Sigmoid colon (tissue), 7 donors: Measurements from ENCODE around the gene NDFIP1. TPM values are rescaled to one million over a fixed set of nuclear protein-coding genes. Genes with fewer than 3 reads are reported as not detected.

Experiments
- DNase-seq: peaks from one replicate; pipeline ENCODE4 v3.0.0-alpha.2; 2019
- H3K27ac ChIP-seq, 4 donors: fragments of 200-600 bp; sonication (generic); one replicate each; pipeline ENCODE4 v1.5.1; 2016 to 2019; ENCODE audit warnings: mild to moderate bottlenecking in 1 of 4
- H3K27me3 ChIP-seq, 3 donors: fragments of 200-600 bp; sonication (generic); one replicate each; pipeline ENCODE4 v1.5.1; 2019; ENCODE audit warnings: mild to moderate bottlenecking in 1 of 3
- H3K36me3 ChIP-seq, 4 donors: fragments of 200-600 bp; sonication (generic); one replicate each; pipeline ENCODE4 v1.5.1; 2016 to 2019
- H3K4me1 ChIP-seq, 4 donors: fragments of 200-600 bp; sonication (generic); one replicate each; pipeline ENCODE4 v1.5.1; 2017 to 2019
- H3K4me3 ChIP-seq, 4 donors: fragments of 200-600 bp; sonication (generic); one replicate each; pipeline ENCODE4 v1.5.1; 2017 to 2019; ENCODE audit warnings: mild to moderate bottlenecking in 2 of 4, moderate library complexity in 1 of 4
- H3K9me3 ChIP-seq, 4 donors: fragments of 200-600 bp in 3 of 4; sonication (generic) in 3 of 4; one replicate each; pipeline versions ENCODE4 v1.5.1 to v1.6.1; 2013 to 2019
- CTCF ChIP-seq, 4 experiments: fragments of 450-650 bp in 3 of 4; fragments of 200-600 bp in 1 of 4; IDR thresholded peaks; one replicate each; pipeline ENCODE4 v1.5.1; 2016 to 2019; ENCODE audit warnings: antibody characterized with exemption in 4 of 4, mild to moderate bottlenecking in 3 of 4, moderate library complexity in 2 of 4
- EP300 ChIP-seq, 4 donors: sonication (generic); formaldehyde crosslinking; IDR thresholded peaks; one replicate each; pipeline ENCODE4 v1.6.1; 2017; ENCODE audit warnings: antibody characterized with exemption in 4 of 4
- POLR2A ChIP-seq, 2 donors: fragments of 450-650 bp; IDR thresholded peaks; one replicate each; pipeline ENCODE4 v1.6.1; 2016; ENCODE audit warnings: antibody characterized with exemption in 2 of 2, mild to moderate bottlenecking in 2 of 2, moderate library complexity in 2 of 2
- POLR2AphosphoS5 ChIP-seq, 4 donors: sonication (generic); formaldehyde crosslinking; IDR thresholded peaks; one replicate each; pipeline ENCODE4 v1.6.1; 2017; ENCODE audit warnings: antibody characterized with exemption in 4 of 4
- WGBS, 2 donors: extraction: QIAGEN DNeasy Blood & Tissue Kit; methylation state at CpG; one replicate each; pipeline ENCODE4 v1.1.7; 2013; 5-methylcytosine and 5-hydroxymethylcytosine counted together
- intact Hi-C: fragments of 100-400 bp; cut with DNase I; formaldehyde crosslinking; loops from one replicate; pipeline ENCODE4 v1.15.1; 2023
- polyA plus RNA-seq, 3 donors: library from polyadenylated mRNA; stranded (reverse); fragments of 200-250 nt; gene quantifications; one replicate each; pipeline ENCODE4 v1.2.3, GENCODE V29; 2013
- total RNA-seq, 4 donors: library from RNA; depleted of rRNA; stranded (reverse); fragments of >200 nt; gene quantifications; one replicate each; pipeline ENCODE4 v1.1.0, GENCODE V29; 2016
- donor health status: healthy with polysubstance abuse.
- donor health status: Bipolar disorder and iron deficiency.
- donor health status: healthy.

NDFIP1 gene
- total and polyA plus RNA-seq, 7 donors, result 20.3 to 88.5 (median 47.8) TPM

GRCh38 chr5:142156839-142157463, 48.4 kb downstream of the NDFIP1 start:
- H3K36me3 ChIP-seq, result peaks cover 0 to 14% (median 0%) of the 10 kb centered on the region in 4 donors
- intact Hi-C loops, result no loop called here
- H3K9me3 ChIP-seq, result no peaks in the 10 kb centered on the region
- TF ChIP-seq POLR2A (IDR thresholded peaks at IDR 0.05) (no peak), CTCF (IDR thresholded peaks at IDR 0.05) (no peak), POLR2AphosphoS5 (IDR thresholded peaks at IDR 0.05) (no peak), EP300 (IDR thresholded peaks at IDR 0.05) (no peak)
- no peak for DNase-seq
- no peaks in the 10 kb centered on the region for H3K27me3 ChIP-seq
- WGBS, 2 donors, result 77 to 93% methylated on average over 5 of the region's 5 CpGs
- peaks cover 0 to 4% (median 0%) of the 10 kb centered on the region in 4 donors for H3K4me1 ChIP-seq
- H3K4me3 ChIP-seq, result no peak overlapping the region
- no peak overlapping the region for H3K27ac ChIP-seq

GRCh38 chr5:142159354-142159753, 50.8 kb downstream of the NDFIP1 start:
- no peaks in the 10 kb centered on the region for H3K36me3 ChIP-seq
- TF ChIP-seq EP300 (IDR thresholded peaks at IDR 0.05) (no peak), POLR2A (IDR thresholded peaks at IDR 0.05) (no peak)
- no peaks in the 10 kb centered on the region for H3K27me3 ChIP-seq
- no peak for DNase-seq
- H3K4me3 ChIP-seq, result no peak overlapping the region
- intact Hi-C loops, result no loop called here
- no peaks in the 10 kb centered on the region for H3K9me3 ChIP-seq
- H3K27ac ChIP-seq, result no peak overlapping the region
- no peaks in the 10 kb centered on the region for H3K4me1 ChIP-seq

DNA sequence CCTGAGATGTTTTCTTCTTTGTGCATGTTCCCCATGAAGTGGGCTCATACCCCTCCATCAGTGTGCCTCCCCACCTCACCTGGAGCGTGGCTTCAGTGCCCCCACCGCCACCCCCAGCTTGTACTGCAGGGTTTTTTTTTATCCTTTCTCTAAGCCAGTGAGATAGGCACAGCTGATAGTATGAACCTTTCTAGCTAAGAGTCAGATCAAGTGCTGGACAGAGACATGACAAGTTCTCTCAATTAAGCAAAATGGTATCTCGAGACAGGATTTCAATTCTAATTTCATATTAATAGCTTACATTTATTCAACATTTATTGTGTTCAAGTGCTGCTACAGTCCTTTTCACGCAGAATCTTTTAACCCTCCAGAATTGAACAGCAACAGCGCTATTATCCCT, 55.7 kb downstream of the NDFIP1 start:
- Histone ChIP-seq H3K27me3 (no peaks in the 10 kb centered on the region), H3K9me3 (no peaks in the 10 kb centered on the region), H3K27ac (no peak overlapping the region), H3K4me3 (no peak overlapping the region), H3K4me1 (peaks cover 0 to 4% (median 1%) of the 10 kb centered on the region in 4 donors), H3K36me3 (no peaks in the 10 kb centered on the region)
- no peak for DNase-seq
- WGBS, 2 donors, result 91 to 92% methylated on average over 5 of the region's 5 CpGs
- intact Hi-C loops, result no loop called here
- TF ChIP-seq CTCF (IDR thresholded peaks at IDR 0.05), result no peak
- no peak for TF ChIP-seq EP300 (IDR thresholded peaks at IDR 0.05)
- TF ChIP-seq POLR2A (IDR thresholded peaks at IDR 0.05), result no peak
- TF ChIP-seq POLR2AphosphoS5 (IDR thresholded peaks at IDR 0.05), result no peak

GRCh38 chr5:142166754-142167153, 58.2 kb downstream of the NDFIP1 start:
- H3K4me1 ChIP-seq, result peaks cover 0 to 12% (median 6%) of the 10 kb centered on the region in 4 donors
- TF ChIP-seq EP300 (IDR thresholded peaks at IDR 0.05) (no peak), POLR2AphosphoS5 (IDR thresholded peaks at IDR 0.05) (no peak), POLR2A (IDR thresholded peaks at IDR 0.05) (no peak), CTCF (IDR thresholded peaks at IDR 0.05) (no peak)
- H3K36me3 ChIP-seq, result no peaks in the 10 kb centered on the region
- 90 to 97% methylated on average over 4 of the region's 4 CpGs for WGBS, 2 donors
- DNase-seq, result no peak
- intact Hi-C loops, result no loop called here
- no peaks in the 10 kb centered on the region for H3K27me3 ChIP-seq
- no peak overlapping the region for H3K27ac ChIP-seq
- no peak overlapping the region for H3K4me3 ChIP-seq
- H3K9me3 ChIP-seq, result no peaks in the 10 kb centered on the region

DNA sequence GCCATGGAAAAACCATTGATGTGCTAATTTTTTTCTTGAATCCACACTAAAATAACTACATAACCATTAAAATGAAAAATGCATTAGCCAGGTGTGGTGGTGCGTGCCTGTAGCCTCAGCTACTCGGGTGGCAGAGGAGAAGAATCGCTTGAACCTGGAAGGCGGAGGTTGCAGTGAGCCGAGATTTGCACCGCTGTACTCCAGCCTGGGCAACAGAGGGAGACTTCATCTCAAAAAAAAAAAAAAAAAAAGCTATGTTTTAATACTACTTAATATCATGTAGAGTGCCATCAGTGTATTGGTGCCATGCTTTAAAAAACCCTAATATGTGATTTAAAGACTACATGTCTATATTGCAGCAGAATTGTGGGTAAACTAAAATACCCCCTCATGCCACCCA, 58.9 kb downstream of the NDFIP1 start:
- H3K4me3 ChIP-seq, result no peak overlapping the region
- intact Hi-C loops, result no loop called here
- no peak for DNase-seq
- H3K4me1 ChIP-seq, result peaks cover 0 to 12% (median 6%) of the 10 kb centered on the region in 4 donors
- no peak overlapping the region for H3K27ac ChIP-seq
- WGBS, 2 donors, result 94 to 97% methylated on average over 6 of the region's 6 CpGs
- no peaks in the 10 kb centered on the region for H3K27me3 ChIP-seq
- no peaks in the 10 kb centered on the region for H3K36me3 ChIP-seq
- H3K9me3 ChIP-seq, result no peaks in the 10 kb centered on the region
- TF ChIP-seq CTCF (IDR thresholded peaks at IDR 0.05), result no peak
- TF ChIP-seq EP300 (IDR thresholded peaks at IDR 0.05), result no peak
- TF ChIP-seq POLR2A (IDR thresholded peaks at IDR 0.05), result no peak
- no peak for TF ChIP-seq POLR2AphosphoS5 (IDR thresholded peaks at IDR 0.05)
